Endothelial cell of umbilical vein (primary cell): ENCODE measurements around the gene MEIOB. TPM values are rescaled to one million over a fixed set of nuclear protein-coding genes. Genes with fewer than 3 reads are reported as not detected.

Experiments
- BruUV-seq: library from RNA; stranded (reverse); fragments of 400-500 nt; replicated peaks from 2 replicates; lab custom pipeline; 2021; lab: Mats Ljungman, UMichigan
- CTCF ChIA-PET: fragments of 300-600, 350-600 bp; sonication (Branson Sonifier 250); formaldehyde crosslinking; loops from one replicate; lab custom pipeline; 2021; ENCODE audit warnings: antibody characterized with exemption, inconsistent platforms; lab: Charles Lee
- POLR2A ChIA-PET: fragments of 300-600, 350-600 bp; sonication (Branson Sonifier 250); formaldehyde crosslinking; loops from one replicate; lab custom pipeline; 2021; ENCODE audit warnings: antibody characterized with exemption, inconsistent platforms; lab: Charles Lee
- DNase-seq: peaks from one replicate; pipeline ENCODE4 v3.0.0-alpha.2; 2011; ENCODE audit warnings: low read depth, low spot score
- FAIRE-seq: peaks from 2 replicates; lab custom pipeline; 2011; peaks lifted over from hg19 to GRCh38; lab: Jason Lieb, UNC
- H2AFZ ChIP-seq: 2 replicates; pipeline ENCODE4 v1.6.0; 2012; ENCODE audit warnings: low read depth, low read length, control low read depth, inconsistent platforms
- H3K27ac ChIP-seq: 2 replicates; pipeline ENCODE4 v1.5.1; 2011; ENCODE audit warnings: low read depth, mild to moderate bottlenecking, control low read depth, low read length, moderate library complexity; ENCODE audit not compliant: insufficient read depth
- H3K27me3 ChIP-seq, 2 experiments: 2 replicates each; pipeline versions ENCODE4 v1.6.0 to v1.6.1; 2011; ENCODE audit warnings: low read length in 2 of 2, mixed read lengths in 1 of 2; ENCODE audit not compliant: control insufficient read depth in 2 of 2, insufficient read depth in 2 of 2
- H3K36me3 ChIP-seq, 2 experiments: 2 replicates in 1 of 2; 3 replicates in 1 of 2; pipeline ENCODE4 v1.5.1; 2011; ENCODE audit warnings: low read length in 2 of 2, mild to moderate bottlenecking in 1 of 2, moderate library complexity in 1 of 2; ENCODE audit not compliant: control insufficient read depth in 2 of 2, insufficient read depth in 2 of 2; ENCODE audit errors: extremely low read depth in 1 of 2
- H3K4me1 ChIP-seq: 3 replicates; pipeline ENCODE4 v1.5.1; 2011; ENCODE audit warnings: mild to moderate bottlenecking, low read length; ENCODE audit not compliant: control insufficient read depth, insufficient read depth; ENCODE audit errors: extremely low read depth
- H3K4me2 ChIP-seq: 2 replicates; pipeline ENCODE4 v1.6.1; 2011; ENCODE audit warnings: low read length, control low read depth, mixed read lengths; ENCODE audit not compliant: insufficient read depth
- H3K4me3 ChIP-seq, 3 experiments: fragments of 200-600 bp in 1 of 3; sonication (generic), shearing (Covaris generic) in 1 of 3; replicated peaks in 1 of 3; 2 replicates each; pipeline ENCODE4 v1.5.1; 2011 to 2016; ENCODE audit warnings: control low read depth in 3 of 3, low read length in 3 of 3, mild to moderate bottlenecking in 2 of 3, inconsistent platforms in 1 of 3, low read depth in 1 of 3, moderate library complexity in 1 of 3; ENCODE audit not compliant: insufficient read depth in 1 of 3
- H3K79me2 ChIP-seq: 2 replicates; pipeline ENCODE4 v1.6.0; 2012; ENCODE audit warnings: low read length, inconsistent platforms; ENCODE audit not compliant: control insufficient read depth, insufficient read depth
- H3K9ac ChIP-seq: replicated peaks from 2 replicates; pipeline ENCODE3; 2011; ENCODE audit warnings: low read length, control low read depth; ENCODE audit not compliant: insufficient read depth; ENCODE audit errors: extremely low read depth
- H3K9me1 ChIP-seq: replicated peaks from 3 replicates; pipeline ENCODE4 v1.6.0; 2011; ENCODE audit warnings: mild to moderate bottlenecking, low read length; ENCODE audit not compliant: control insufficient read depth, insufficient read depth; ENCODE audit errors: extremely low read depth
- H3K9me3 ChIP-seq: replicated peaks from 2 replicates; pipeline ENCODE4 v1.5.1; 2012; ENCODE audit warnings: low read length, inconsistent platforms; ENCODE audit not compliant: control insufficient read depth, insufficient read depth
- H4K20me1 ChIP-seq: replicated peaks from 2 replicates; pipeline ENCODE3; 2011; ENCODE audit warnings: mild to moderate bottlenecking, low read length; ENCODE audit not compliant: control insufficient read depth, insufficient read depth; ENCODE audit errors: extremely low read depth
- EZH2 ChIP-seq: IDR thresholded peaks from 2 replicates; pipeline ENCODE4 v1.6.1; 2012; ENCODE audit warnings: borderline replicate concordance, low read depth, mild to moderate bottlenecking, moderate library complexity, low read length, inconsistent platforms; ENCODE audit not compliant: severe bottlenecking
- FOS ChIP-seq: IDR thresholded peaks from 2 replicates; pipeline ENCODE4 v1.6.1; 2011; ENCODE audit warnings: mild to moderate bottlenecking, low read length, moderate library complexity, borderline replicate concordance; ENCODE audit not compliant: insufficient read depth
- GATA2 ChIP-seq: IDR thresholded peaks from 2 replicates; pipeline ENCODE4 v1.7.0; 2011; ENCODE audit warnings: low read depth, mild to moderate bottlenecking, moderate library complexity, mixed read lengths, low read length; ENCODE audit not compliant: insufficient read length, insufficient read depth
- JUN ChIP-seq: IDR thresholded peaks from 2 replicates; pipeline ENCODE4 v1.6.1; 2011; ENCODE audit warnings: borderline replicate concordance, low read depth; ENCODE audit not compliant: insufficient read length, insufficient read depth
- MYC ChIP-seq: IDR thresholded peaks from one replicate; pipeline ENCODE4 v1.6.1; 2011; ENCODE audit warnings: mild to moderate bottlenecking, low read depth, low read length
- POLR2A ChIP-seq: IDR thresholded peaks from 2 replicates; pipeline ENCODE4 v1.6.1; 2012; ENCODE audit warnings: low read depth, mild to moderate bottlenecking, control low read depth, low read length
- POLR2AphosphoS5 ChIP-seq: IDR thresholded peaks from 2 replicates; pipeline ENCODE4 v1.6.1; 2012; ENCODE audit warnings: low read depth, mild to moderate bottlenecking, control low read depth, low read length, moderate library complexity; ENCODE audit not compliant: insufficient read depth
- dilution Hi-C: fragments of 300-500 bp; cut with MboI; formaldehyde crosslinking; loops from one replicate; pipeline ENCODE4 v1.15.0; 2019; ENCODE audit warnings: low sequenced_read_pairs; ENCODE audit not compliant: extremely low pct_ligation_motif_present
- intact Hi-C: fragments of 100-400 bp; cut with micrococcal nuclease; formaldehyde crosslinking; loops from one replicate; pipeline ENCODE4 v1.10.0; 2022
- polyA plus RNA-seq, 4 experiments: library from polyadenylated mRNA; depleted of rRNA in 3 of 4; stranded (reverse) in 3 of 4; unstranded in 1 of 4; fragments of >200 nt; gene quantifications; 2 replicates each; pipeline versions ENCODE4 v1.2.1 to v1.2.3, GENCODE V29; 2011 to 2012; ENCODE audit warnings: missing spikeins in 1 of 4
- total RNA-seq: library from RNA; stranded (reverse); gene quantifications from 2 replicates; pipeline ENCODE4 v1.2.3, GENCODE V29; 2021
- TF ChIP-seq, protein P1 (sequence below), 2 donors: IDR thresholded peaks; 1 replicate in 1 of 2; 2 replicates in 1 of 2; pipeline ENCODE4 v1.5.1; 2011; ENCODE audit warnings: low read length in 2 of 2, mild to moderate bottlenecking in 2 of 2, moderate library complexity in 2 of 2, control low read depth in 1 of 2, inconsistent platforms in 1 of 2, low read depth in 1 of 2; ENCODE audit not compliant: insufficient read depth in 1 of 2; ENCODE audit errors: extremely low read depth in 1 of 2
- TF ChIP-seq, protein P2 (sequence below): IDR thresholded peaks from 2 replicates; pipeline ENCODE4 v1.6.1; 2011; ENCODE audit not compliant: insufficient read depth, insufficient read length

Gene MEIOB
- total and polyA plus RNA-seq, 2 donors (not counting 3 experiments of a cell fraction or from before 2014, with no cell fraction given): 0.04 TPM; not detected in 1

DNA sequence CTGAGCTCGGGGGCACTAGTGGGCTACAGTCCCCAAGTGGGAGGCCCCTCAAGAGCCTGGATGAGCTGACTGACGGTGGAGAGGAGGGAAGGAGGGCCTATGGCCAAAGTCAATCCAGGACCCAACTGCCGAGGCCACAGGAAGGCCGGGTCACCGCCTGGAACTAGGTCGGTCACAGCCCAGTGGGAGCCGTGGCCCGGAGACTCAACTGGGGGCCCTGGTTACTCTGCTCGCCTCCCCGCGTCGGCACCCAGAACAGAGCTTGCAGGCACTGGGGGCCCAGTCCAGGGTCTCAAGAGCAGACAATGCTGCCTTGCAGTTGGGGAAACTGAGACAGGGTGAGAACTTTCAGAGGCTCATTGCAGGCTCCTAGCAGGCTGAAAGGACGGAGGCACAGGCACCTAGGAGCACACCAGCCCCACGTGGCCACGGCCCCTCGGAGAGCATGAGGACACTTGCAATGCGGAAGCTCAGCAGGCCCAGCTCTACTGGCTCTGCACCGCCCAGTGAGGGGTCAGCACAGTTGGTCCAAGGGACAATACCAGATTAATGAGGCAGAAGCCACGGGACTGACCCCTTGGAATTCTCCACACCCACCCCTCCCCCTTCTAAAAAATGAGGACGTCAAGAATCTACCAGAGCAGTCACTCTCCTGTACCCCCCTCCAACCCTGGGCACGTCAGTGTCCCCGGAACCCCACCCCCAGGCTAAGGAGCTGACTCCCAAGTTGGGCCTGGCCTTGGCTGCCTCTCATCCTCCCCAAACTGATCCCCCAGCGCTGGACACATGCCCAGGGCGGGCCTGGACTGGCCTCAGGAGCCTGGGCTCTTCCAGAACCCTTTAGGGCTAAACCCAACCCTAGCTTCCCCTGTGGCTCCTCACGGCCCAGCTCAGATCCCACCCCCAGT lies 44.0 kb upstream of the MEIOB start:
- Histone ChIP-seq H3K9ac (no peak overlapping the region), H3K36me3 (no peaks in the 10 kb centered on the region), H2AFZ (no peak overlapping the region), H3K4me2 (no peak overlapping the region), H3K79me2 (no peaks in the 10 kb centered on the region), H3K27ac (no peak overlapping the region), H4K20me1 (no peaks in the 10 kb centered on the region), H3K9me1 (no peaks in the 10 kb centered on the region), H3K4me1 (no peaks in the 10 kb centered on the region), H3K9me3 (no peaks in the 10 kb centered on the region), H3K4me3 (no peak overlapping the region), H3K27me3 (peaks cover 36 to 37% of the 10 kb centered on the region in 2 experiments)
- no TSS peak for BruUV-seq
- intact Hi-C loops: loop anchor here (5.0 kb wide), 1 partner anchor 694 kb away; no protein-coding TSS in a partner anchor
- TF ChIP-seq FOS: no peak
- TF ChIP-seq, protein P1, sequence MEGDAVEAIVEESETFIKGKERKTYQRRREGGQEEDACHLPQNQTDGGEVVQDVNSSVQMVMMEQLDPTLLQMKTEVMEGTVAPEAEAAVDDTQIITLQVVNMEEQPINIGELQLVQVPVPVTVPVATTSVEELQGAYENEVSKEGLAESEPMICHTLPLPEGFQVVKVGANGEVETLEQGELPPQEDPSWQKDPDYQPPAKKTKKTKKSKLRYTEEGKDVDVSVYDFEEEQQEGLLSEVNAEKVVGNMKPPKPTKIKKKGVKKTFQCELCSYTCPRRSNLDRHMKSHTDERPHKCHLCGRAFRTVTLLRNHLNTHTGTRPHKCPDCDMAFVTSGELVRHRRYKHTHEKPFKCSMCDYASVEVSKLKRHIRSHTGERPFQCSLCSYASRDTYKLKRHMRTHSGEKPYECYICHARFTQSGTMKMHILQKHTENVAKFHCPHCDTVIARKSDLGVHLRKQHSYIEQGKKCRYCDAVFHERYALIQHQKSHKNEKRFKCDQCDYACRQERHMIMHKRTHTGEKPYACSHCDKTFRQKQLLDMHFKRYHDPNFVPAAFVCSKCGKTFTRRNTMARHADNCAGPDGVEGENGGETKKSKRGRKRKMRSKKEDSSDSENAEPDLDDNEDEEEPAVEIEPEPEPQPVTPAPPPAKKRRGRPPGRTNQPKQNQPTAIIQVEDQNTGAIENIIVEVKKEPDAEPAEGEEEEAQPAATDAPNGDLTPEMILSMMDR (IDR thresholded peaks at IDR 0.05; ENCODE audit: extremely low read depth in 1 of 2, insufficient read depth in 1 of 2, low read depth in 1 of 2, low read length in 2 of 2): no peak
- no peak for TF ChIP-seq EZH2
- TF ChIP-seq, protein P2, sequence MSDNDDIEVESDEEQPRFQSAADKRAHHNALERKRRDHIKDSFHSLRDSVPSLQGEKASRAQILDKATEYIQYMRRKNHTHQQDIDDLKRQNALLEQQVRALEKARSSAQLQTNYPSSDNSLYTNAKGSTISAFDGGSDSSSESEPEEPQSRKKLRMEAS: no peak
- no peak for TF ChIP-seq POLR2AphosphoS5
- no peak for TF ChIP-seq GATA2
- no peak for TF ChIP-seq JUN
- no peak for TF ChIP-seq MYC
- TF ChIP-seq POLR2A: no peak
- DNase-seq: no peak
- POLR2A ChIA-PET: no interaction called here
- no peak for FAIRE-seq
- dilution Hi-C loops: no loop called here
- CTCF ChIA-PET: interaction anchor here (1.0 to 1.9 kb wide), 4 partner anchors 8 to 13 kb away, joined by 3 to 7 read pairs (median 4); no protein-coding TSS in a partner anchor
